Measurements from ENCODE around the gene CFAP161. TPM values are rescaled to one million over a fixed set of nuclear protein-coding genes. Genes with fewer than 3 reads are reported as not detected.
"Not testable (repeated sequence)": the region's sequence is repeated elsewhere in the genome, so short reads cannot be mapped to it uniquely, and the experiment has no call there.

The CFAP161 gene
- total RNA-seq, 1 donor = 0.86 TPM

DNA sequence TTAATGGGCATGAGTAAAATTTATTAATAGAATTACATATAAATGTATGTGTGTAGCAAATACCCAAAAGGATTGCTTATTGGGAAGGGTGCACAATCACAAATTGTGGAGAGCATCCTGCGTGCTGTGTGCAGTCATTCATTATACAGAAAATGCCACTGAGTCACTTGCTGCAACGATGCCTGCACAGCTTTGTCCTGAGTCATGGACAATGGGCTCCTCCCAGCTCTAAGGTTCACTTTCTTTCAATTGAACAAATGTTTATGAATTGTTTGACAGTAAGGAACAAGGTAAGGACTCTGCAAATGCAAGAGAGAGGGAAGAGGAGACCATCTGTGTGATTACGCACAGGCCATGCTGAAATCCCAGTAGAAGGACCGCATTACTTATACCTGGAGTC is 18.7 kb downstream of the CFAP161 start:
- no peak for DNase-seq (ENCODE audit: low read depth)
- no peak overlapping the region for H3K4me3 ChIP-seq (ENCODE audit: low read depth, low read length)
- TF ChIP-seq, protein P1, sequence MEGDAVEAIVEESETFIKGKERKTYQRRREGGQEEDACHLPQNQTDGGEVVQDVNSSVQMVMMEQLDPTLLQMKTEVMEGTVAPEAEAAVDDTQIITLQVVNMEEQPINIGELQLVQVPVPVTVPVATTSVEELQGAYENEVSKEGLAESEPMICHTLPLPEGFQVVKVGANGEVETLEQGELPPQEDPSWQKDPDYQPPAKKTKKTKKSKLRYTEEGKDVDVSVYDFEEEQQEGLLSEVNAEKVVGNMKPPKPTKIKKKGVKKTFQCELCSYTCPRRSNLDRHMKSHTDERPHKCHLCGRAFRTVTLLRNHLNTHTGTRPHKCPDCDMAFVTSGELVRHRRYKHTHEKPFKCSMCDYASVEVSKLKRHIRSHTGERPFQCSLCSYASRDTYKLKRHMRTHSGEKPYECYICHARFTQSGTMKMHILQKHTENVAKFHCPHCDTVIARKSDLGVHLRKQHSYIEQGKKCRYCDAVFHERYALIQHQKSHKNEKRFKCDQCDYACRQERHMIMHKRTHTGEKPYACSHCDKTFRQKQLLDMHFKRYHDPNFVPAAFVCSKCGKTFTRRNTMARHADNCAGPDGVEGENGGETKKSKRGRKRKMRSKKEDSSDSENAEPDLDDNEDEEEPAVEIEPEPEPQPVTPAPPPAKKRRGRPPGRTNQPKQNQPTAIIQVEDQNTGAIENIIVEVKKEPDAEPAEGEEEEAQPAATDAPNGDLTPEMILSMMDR (IDR thresholded peaks at IDR 0.05; ENCODE audit: insufficient read depth, low read depth, low read length) = no peak

DNA sequence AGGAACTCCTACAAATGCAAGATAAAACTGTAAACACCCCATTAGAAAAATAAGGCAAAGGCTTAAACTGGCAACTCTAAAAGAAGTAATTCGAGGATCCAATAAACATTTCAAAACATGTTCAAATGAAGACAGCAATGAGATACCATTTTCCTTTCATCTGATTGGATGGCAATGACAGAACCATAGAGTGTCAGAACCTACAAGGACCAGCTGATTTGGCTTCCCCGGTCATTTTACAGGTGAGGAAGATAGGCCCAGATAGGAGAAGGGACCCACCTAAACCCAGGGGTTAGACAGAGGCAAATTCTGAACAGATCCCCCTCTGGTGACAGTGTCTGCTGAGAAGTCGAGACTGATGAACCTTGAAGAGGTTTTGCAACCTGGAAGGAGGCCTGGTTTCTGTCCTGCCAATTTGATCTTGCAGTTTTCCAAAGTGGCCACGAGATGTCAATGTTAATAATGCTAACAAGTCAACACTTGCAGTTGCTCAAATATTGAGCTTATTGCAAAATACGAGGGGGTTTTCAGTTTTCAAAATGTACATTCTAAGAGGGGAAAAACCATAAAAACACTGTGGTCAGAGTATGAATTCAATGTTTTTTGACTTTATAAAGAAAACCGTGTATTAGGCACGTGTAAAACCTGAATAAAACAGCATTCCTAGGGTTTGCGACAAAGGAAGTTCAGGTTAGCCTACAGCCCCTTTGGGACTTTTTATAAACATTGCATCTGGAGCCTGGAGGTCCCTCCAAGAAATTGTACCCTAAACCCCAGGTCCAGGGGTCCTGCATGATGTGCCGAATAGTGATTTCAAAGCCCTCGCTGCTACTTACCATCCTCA is 21.5 kb downstream of the CFAP161 start:
- TF ChIP-seq, protein P1 (IDR thresholded peaks at IDR 0.05; ENCODE audit: insufficient read depth, low read depth, low read length) = peak; percentile 61
- H3K4me3 ChIP-seq (ENCODE audit: low read depth, low read length) = no peak overlapping the region
- peak; percentile 80 for DNase-seq (ENCODE audit: low read depth)

DNA sequence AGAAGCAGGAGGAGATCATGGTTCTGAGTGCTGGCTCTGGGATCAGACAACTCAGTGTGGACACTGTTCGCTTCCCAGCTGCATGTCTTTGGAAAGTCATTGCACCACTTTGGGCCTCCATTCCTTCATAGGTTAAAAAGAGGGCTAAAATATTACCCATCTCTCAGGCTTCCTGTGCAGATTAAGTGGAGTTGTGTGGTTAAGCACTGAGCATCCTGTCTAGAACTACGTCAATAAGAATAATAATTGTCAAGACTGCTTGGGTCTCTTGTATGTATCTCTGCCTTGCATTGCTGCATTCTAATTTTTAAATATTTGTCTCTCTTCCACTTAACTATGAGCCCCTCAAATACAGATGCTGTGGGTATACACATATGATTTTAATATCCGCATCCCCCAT is 22.3 kb downstream of the CFAP161 start:
- no peak for DNase-seq (ENCODE audit: low read depth)
- no peak overlapping the region for H3K4me3 ChIP-seq (ENCODE audit: low read depth, low read length)
- TF ChIP-seq, protein P1 (IDR thresholded peaks at IDR 0.05; ENCODE audit: insufficient read depth, low read depth, low read length) = no peak

DNA sequence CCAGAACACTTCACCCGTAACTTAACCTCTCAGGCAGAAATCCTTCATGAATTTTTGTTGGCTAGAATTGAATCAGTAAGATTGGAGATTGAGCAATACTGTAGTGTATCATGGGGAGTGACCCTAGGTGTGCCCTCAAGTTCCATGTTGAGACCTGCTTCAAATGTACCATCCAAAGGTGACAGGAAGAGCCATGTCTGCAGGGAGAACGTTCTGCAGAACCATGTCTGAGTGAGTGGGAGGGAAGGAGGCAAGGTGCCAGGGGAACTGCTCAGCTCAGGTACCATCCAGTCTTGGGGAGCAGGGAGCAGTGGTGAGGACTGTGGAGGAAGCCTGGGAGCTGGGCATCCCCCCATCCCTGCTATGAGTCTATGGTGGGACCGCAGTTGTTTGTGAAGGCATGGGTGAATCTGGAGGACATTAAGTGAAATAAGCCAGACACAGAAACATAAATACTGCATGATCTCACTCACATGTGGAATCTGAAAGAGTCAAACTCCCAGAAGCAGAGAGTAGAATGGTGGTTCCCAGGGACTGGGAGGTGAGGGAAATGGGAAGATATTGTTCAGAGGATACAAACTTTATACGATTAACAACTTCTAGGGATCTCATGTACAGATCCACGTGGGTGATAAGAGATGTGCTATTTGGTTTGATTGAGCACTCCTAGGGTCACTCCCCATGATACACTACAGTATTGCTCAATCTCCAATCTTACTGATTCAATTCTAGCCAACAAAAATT is 23.3 kb downstream of the CFAP161 start:
- peak; percentile 77 for DNase-seq (ENCODE audit: low read depth)
- TF ChIP-seq, protein P1 (IDR thresholded peaks at IDR 0.05; ENCODE audit: insufficient read depth, low read depth, low read length) = no peak
- no peak overlapping the region for H3K4me3 ChIP-seq (ENCODE audit: low read depth, low read length)

DNA sequence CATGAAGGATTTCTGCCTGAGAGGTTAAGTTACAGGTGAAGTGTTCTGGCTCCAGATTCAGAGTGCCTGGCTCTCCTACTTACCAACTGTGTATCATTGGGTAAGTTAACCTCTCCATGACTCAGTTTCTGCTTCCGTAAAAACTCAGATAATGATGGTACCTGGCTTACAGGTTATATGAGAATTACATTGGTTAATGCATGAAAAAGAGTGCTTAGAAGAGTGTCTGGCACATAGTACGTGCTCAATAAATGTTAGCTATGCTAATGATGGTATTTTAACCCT is 23.8 kb downstream of the CFAP161 start:
- DNase-seq (ENCODE audit: low read depth) = no peak
- TF ChIP-seq, protein P1 (IDR thresholded peaks at IDR 0.05; ENCODE audit: insufficient read depth, low read depth, low read length) = no peak
- H3K4me3 ChIP-seq (ENCODE audit: low read depth, low read length) = no peak overlapping the region

DNA sequence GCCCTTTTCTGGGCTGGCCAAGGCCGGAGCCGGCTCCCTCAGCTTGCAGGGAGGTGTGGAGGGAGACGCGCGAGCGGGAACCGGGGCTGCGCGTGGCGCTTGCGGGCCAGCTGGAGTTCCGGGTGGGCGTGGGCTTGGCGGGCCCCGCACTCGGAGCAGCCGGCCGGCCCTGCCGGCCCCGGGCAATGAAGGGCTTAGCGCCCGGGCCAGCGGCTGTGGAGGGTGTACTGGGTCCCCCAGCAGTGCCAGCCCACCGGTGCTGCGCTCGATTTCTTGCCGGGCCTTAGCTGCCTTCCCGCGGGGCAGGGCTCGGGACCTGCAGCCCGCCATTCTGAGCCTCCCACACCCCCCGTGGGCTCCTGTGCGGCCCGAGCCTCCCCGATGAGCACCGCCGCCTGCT is 24.5 kb downstream of the CFAP161 start:
- H3K4me3 ChIP-seq (ENCODE audit: low read depth, low read length); DNase-seq (ENCODE audit: low read depth): not testable (repeated sequence)

DNA sequence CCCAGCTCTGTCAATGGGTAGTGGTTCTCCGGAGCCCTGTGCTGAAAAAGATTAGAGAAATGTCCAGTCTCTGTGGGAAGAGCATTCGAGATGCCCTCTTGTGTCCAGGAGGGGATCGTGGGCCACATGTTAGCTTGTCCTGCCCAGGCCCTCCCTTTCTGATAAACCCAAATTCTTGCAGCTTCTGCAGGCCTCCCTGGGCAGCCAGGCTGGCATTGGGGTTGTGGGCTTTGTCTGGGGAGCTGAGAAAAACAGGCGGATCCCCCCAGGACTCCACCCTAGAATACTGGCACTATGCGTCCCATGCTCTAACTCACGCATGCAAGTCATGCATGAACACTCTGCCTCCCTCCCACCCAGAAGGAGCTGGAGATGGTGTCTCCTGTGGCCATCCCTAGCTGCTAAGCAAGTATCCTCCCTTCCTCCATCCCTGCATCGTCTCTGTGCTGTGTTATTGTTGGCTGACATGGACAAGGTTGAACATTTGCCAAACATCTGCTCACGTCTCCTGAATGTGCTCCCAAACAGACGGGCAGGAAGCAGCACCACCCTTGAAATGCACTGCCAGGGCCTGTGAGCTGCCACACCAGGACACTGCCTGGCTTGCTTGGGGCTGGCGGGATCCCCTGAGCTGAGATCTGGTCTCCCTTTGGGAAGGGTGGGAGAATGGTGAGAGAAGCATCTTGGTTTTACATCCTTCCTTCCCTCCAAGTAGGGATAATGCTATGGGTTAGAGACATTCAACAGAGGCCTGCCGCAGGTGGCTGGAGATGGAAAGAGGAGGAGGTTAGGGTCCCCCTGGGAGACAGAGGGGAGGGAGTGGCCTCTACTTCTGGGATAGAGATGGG is 26.5 kb downstream of the CFAP161 start:
- DNase-seq (ENCODE audit: low read depth) = peak; percentile 80
- H3K4me3 ChIP-seq (ENCODE audit: low read depth, low read length) = no peak overlapping the region
- TF ChIP-seq, protein P1 (IDR thresholded peaks at IDR 0.05; ENCODE audit: insufficient read depth, low read depth, low read length) = no peak

Data from fibroblast of villous mesenchyme (primary cell).